ENCODE results near the gene UBE2J2. TPM values are rescaled to one million over a fixed set of nuclear protein-coding genes. Genes with fewer than 3 reads are reported as not detected.

UBE2J2 gene
- total RNA-seq, 6 experiments from 2014 or later = 56.2 to 67.9 (median 61.1) TPM

DNA sequence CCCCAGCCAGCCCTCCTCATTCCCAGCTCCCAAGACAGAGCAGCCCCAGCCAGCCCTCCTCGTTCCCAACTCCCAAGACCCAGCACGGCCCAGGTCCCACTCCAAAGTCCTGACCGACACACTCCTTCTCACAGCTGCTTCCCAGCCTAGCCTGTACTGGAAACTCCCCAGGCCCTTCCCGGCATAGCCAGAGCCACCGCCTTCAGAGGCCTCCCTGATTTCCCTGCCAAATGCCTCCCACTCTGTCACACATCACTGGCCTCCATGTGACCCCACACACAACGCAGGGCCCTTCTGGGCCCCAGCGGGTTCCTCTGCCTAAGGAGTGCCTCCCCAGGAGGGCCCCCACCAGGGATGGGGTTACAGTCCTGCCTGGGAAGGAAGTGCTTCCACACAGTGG is 2.8 kb downstream of the UBE2J2 start:
- peaks cover 49% of the 10 kb centered on the region for H3K4me1 Mint-ChIP-seq (ENCODE audit: low read depth)
- no peak for DNase-seq
- peaks cover 38% of the 10 kb centered on the region for H3K36me3 Mint-ChIP-seq (ENCODE audit: low read depth)
- peak overlapping the region; percentile 81 for H3K4me3 Mint-ChIP-seq
- peak overlapping the region; percentile 84 for H3K27ac Mint-ChIP-seq
- peaks cover 5% of the 10 kb centered on the region for H3K27me3 Mint-ChIP-seq (ENCODE audit: insufficient read depth)
- TF ChIP-seq, protein P1, sequence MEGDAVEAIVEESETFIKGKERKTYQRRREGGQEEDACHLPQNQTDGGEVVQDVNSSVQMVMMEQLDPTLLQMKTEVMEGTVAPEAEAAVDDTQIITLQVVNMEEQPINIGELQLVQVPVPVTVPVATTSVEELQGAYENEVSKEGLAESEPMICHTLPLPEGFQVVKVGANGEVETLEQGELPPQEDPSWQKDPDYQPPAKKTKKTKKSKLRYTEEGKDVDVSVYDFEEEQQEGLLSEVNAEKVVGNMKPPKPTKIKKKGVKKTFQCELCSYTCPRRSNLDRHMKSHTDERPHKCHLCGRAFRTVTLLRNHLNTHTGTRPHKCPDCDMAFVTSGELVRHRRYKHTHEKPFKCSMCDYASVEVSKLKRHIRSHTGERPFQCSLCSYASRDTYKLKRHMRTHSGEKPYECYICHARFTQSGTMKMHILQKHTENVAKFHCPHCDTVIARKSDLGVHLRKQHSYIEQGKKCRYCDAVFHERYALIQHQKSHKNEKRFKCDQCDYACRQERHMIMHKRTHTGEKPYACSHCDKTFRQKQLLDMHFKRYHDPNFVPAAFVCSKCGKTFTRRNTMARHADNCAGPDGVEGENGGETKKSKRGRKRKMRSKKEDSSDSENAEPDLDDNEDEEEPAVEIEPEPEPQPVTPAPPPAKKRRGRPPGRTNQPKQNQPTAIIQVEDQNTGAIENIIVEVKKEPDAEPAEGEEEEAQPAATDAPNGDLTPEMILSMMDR (IDR thresholded peaks at IDR 0.05) = no peak
- no peaks in the 10 kb centered on the region for H3K9me3 Mint-ChIP-seq

DNA sequence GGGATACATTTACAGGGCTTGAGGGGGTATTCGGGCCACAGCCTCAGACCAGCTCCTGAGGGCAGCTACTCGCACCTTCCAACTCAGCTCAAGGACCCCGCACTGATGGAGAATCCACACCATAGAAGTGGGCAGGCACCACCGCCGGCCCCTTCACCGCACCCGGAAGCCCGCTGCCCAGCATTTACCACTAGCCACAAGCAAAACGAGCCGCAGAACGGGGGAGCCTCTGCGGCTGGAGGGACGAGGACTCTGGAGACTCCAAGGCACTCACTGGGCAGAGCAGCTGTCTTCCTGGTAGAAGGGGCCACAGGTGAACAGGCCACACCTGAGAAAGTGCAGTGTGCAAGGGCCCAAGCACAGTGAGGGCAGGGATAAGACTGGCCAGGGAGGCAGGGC is 5.4 kb downstream of the UBE2J2 start:
- H3K27ac Mint-ChIP-seq = no peak overlapping the region
- peaks cover 10% of the 10 kb centered on the region for H3K27me3 Mint-ChIP-seq (ENCODE audit: insufficient read depth)
- TF ChIP-seq, protein P1 (IDR thresholded peaks at IDR 0.05) = no peak
- no peak overlapping the region for H3K4me3 Mint-ChIP-seq
- DNase-seq = no peak
- H3K4me1 Mint-ChIP-seq (ENCODE audit: low read depth) = peaks cover 64% of the 10 kb centered on the region
- peaks cover 44% of the 10 kb centered on the region for H3K36me3 Mint-ChIP-seq (ENCODE audit: low read depth)
- no peaks in the 10 kb centered on the region for H3K9me3 Mint-ChIP-seq

- no peak overlapping the region for H3K4me3 Mint-ChIP-seq
- no peak for DNase-seq
- peak overlapping the region; percentile 79 for H3K27ac Mint-ChIP-seq
- H3K36me3 Mint-ChIP-seq (ENCODE audit: low read depth) = peaks cover 39% of the 10 kb centered on the region
- peaks cover 62% of the 10 kb centered on the region for H3K4me1 Mint-ChIP-seq (ENCODE audit: low read depth)
- TF ChIP-seq, protein P1 (IDR thresholded peaks at IDR 0.05) = no peak
- no peaks in the 10 kb centered on the region for H3K9me3 Mint-ChIP-seq
- H3K27me3 Mint-ChIP-seq (ENCODE audit: insufficient read depth) = peaks cover 10% of the 10 kb centered on the region
Measured at GRCh38 chr1:1267488-1268283, 6.0 kb downstream of the UBE2J2 start.

GRCh38 chr1:1264868-1265272 is 8.8 kb downstream of the UBE2J2 start:
- peaks cover 26% of the 10 kb centered on the region for H3K36me3 Mint-ChIP-seq (ENCODE audit: low read depth)
- peaks cover 46% of the 10 kb centered on the region for H3K4me1 Mint-ChIP-seq (ENCODE audit: low read depth)
- H3K4me3 Mint-ChIP-seq = peak overlapping the region; percentile 67
- peak overlapping the region; percentile 99 for H3K27ac Mint-ChIP-seq
- peak; percentile 100 for DNase-seq
- TF ChIP-seq, protein P1 (IDR thresholded peaks at IDR 0.05) = peak; percentile 77
- peaks cover 13% of the 10 kb centered on the region for H3K27me3 Mint-ChIP-seq (ENCODE audit: insufficient read depth)
- no peaks in the 10 kb centered on the region for H3K9me3 Mint-ChIP-seq

- DNase-seq = no peak
- Mint-ChIP-seq H3K36me3 (ENCODE audit: low read depth) (peaks cover 30% of the 10 kb centered on the region), H3K27ac (peak overlapping the region; percentile 99), H3K9me3 (no peaks in the 10 kb centered on the region), H3K4me1 (ENCODE audit: low read depth) (peaks cover 46% of the 10 kb centered on the region), H3K27me3 (ENCODE audit: insufficient read depth) (peaks cover 14% of the 10 kb centered on the region), H3K4me3 (peak overlapping the region; percentile 67; the same call in 1 of the 2 replicates)
- TF ChIP-seq, protein P1 (IDR thresholded peaks at IDR 0.05) = no peak
Measured at GRCh38 chr1:1264026-1264425, 9.6 kb downstream of the UBE2J2 start.

All from HFFc6 (cell line).